Trophoblast cell (in vitro differentiated cells and primary cell): ENCODE measurements around the gene EEF1AKMT3.

Experiments
- DNase-seq, 2 donors: peaks; one replicate each; pipeline ENCODE4 v3.0.0-alpha.2; 2016
- H2AFZ ChIP-seq: 2 replicates; pipeline ENCODE4 v1.6.1; 2013; ENCODE audit warnings: low read length, moderate library complexity, mild to moderate bottlenecking; ENCODE audit not compliant: insufficient read depth, poor library complexity
- H2AK5ac ChIP-seq: 2 replicates; pipeline ENCODE4 v1.6.1; 2013; ENCODE audit warnings: mild to moderate bottlenecking, low read length
- H2BK120ac ChIP-seq: 2 replicates; pipeline ENCODE4 v1.6.1; 2013; ENCODE audit warnings: low read length, mild to moderate bottlenecking, moderate library complexity; ENCODE audit not compliant: insufficient read depth, poor library complexity
- H2BK12ac ChIP-seq: 2 replicates; pipeline ENCODE4 v1.6.1; 2013; ENCODE audit warnings: mild to moderate bottlenecking, low read length, moderate library complexity
- H2BK5ac ChIP-seq: 2 replicates; pipeline ENCODE4 v1.6.1; 2013; ENCODE audit warnings: low read length, low read depth, moderate library complexity, mild to moderate bottlenecking; ENCODE audit not compliant: poor library complexity
- H3K14ac ChIP-seq: 2 replicates; pipeline ENCODE4 v1.6.1; 2013; ENCODE audit warnings: mild to moderate bottlenecking, low read length
- H3K18ac ChIP-seq: 2 replicates; pipeline ENCODE4 v1.6.1; 2013; ENCODE audit warnings: mild to moderate bottlenecking, low read length
- H3K23ac ChIP-seq: 2 replicates; pipeline ENCODE4 v1.6.1; 2013; ENCODE audit warnings: low read length
- H3K27ac ChIP-seq: 2 replicates; pipeline ENCODE4 v1.5.1; 2013; ENCODE audit warnings: low read depth, mild to moderate bottlenecking, inconsistent platforms, low read length, moderate library complexity
- H3K27me3 ChIP-seq: 2 replicates; pipeline ENCODE4 v1.6.1; 2013; ENCODE audit warnings: inconsistent platforms, mild to moderate bottlenecking, low read length, moderate library complexity; ENCODE audit not compliant: insufficient read depth
- H3K36me3 ChIP-seq, 2 experiments: 1 replicate in 1 of 2; 2 replicates in 1 of 2; pipeline ENCODE4 v1.6.1; 2013; ENCODE audit warnings: low read length in 2 of 2, mild to moderate bottlenecking in 2 of 2, moderate library complexity in 1 of 2; ENCODE audit not compliant: insufficient read depth in 2 of 2, control insufficient read depth in 1 of 2
- H3K4ac ChIP-seq: 2 replicates; pipeline ENCODE4 v1.6.1; 2013; ENCODE audit warnings: low read depth, mild to moderate bottlenecking, low read length, moderate library complexity
- H3K4me1 ChIP-seq, 2 experiments: 1 replicate in 1 of 2; 2 replicates in 1 of 2; pipeline ENCODE4 v1.6.1; 2013; ENCODE audit warnings: low read length in 2 of 2, mild to moderate bottlenecking in 2 of 2, moderate library complexity in 1 of 2; ENCODE audit not compliant: insufficient read depth in 2 of 2, control insufficient read depth in 1 of 2
- H3K4me2 ChIP-seq: 2 replicates; pipeline ENCODE4 v1.6.1; 2013; ENCODE audit warnings: inconsistent platforms, mild to moderate bottlenecking, low read length, moderate library complexity
- H3K4me3 ChIP-seq: 2 replicates; pipeline ENCODE4 v1.5.1; 2013; ENCODE audit warnings: mild to moderate bottlenecking, low read depth, low read length, inconsistent platforms
- H3K79me1 ChIP-seq: one replicate; pipeline ENCODE4 v1.6.1; 2013; ENCODE audit warnings: low read length
- H3K79me2 ChIP-seq: 2 replicates; pipeline ENCODE4 v1.6.1; 2013; ENCODE audit warnings: low read length, mild to moderate bottlenecking; ENCODE audit not compliant: control insufficient read depth, insufficient read depth, poor library complexity
- H3K9ac ChIP-seq: 2 replicates; pipeline ENCODE4 v1.6.1; 2013; ENCODE audit warnings: mild to moderate bottlenecking, low read length
- H3K9me3 ChIP-seq: 2 replicates; pipeline ENCODE4 v1.6.1; 2013; ENCODE audit warnings: low read depth, mild to moderate bottlenecking, control low read depth, inconsistent platforms, low read length; ENCODE audit not compliant: insufficient read depth
- H4K12ac ChIP-seq: 2 replicates; pipeline ENCODE4 v1.6.1; 2013; ENCODE audit warnings: low read depth, mild to moderate bottlenecking, low read length, moderate library complexity
- H4K8ac ChIP-seq: 2 replicates; pipeline ENCODE4 v1.6.1; 2013; ENCODE audit warnings: low read depth, mild to moderate bottlenecking, low read length, moderate library complexity
- H4K91ac ChIP-seq: one replicate; pipeline ENCODE4 v1.6.1; 2013; ENCODE audit warnings: low read depth, mild to moderate bottlenecking, low read length, moderate library complexity
- WGBS: extraction: QIAGEN DNeasy Blood & Tissue Kit; methylation state at CpG from one replicate; pipeline ENCODE4 v1.1.7; 2013; ENCODE audit warnings: missing lambda C conversion rate; ENCODE audit not compliant: insufficient read length, insufficient coverage; ENCODE audit errors: extremely low coverage; 5-methylcytosine and 5-hydroxymethylcytosine counted together

Gene EEF1AKMT3

DNA sequence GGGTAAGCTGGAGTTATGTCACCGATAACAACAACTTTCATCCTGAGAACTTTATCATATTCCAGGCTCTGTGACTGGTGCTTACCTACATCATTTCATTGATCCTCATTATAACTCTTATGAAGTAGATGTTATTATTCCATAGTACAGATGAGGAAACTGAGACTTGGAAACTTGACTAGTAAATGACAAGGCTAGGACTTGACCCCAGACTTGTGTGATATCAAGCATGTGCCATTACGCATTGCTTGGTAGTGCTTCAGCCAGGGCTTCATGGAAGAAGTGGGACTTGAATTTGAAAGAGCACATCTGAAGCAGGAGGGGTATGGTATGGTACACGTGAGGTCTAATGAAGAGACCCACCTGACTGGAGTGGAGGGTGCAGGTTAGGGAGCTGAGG lies 34.3 kb downstream of the EEF1AKMT3 start:
- WGBS, result no CpG with 5 or more reads among the region's 3 CpGs
- peaks cover 0 to 16% of the 10 kb centered on the region in 2 experiments for H3K36me3 ChIP-seq
- H3K9me3 ChIP-seq, result no peaks in the 10 kb centered on the region
- H4K8ac ChIP-seq, result no peak overlapping the region
- H3K23ac ChIP-seq, result no peak overlapping the region
- no peak overlapping the region for H3K4me2 ChIP-seq
- H3K79me1 ChIP-seq, result no peaks in the 10 kb centered on the region
- no peak overlapping the region for H3K9ac ChIP-seq
- H3K18ac ChIP-seq, result no peak overlapping the region
- H2BK5ac ChIP-seq, result no peak overlapping the region
- H3K4ac ChIP-seq, result no peak overlapping the region
- no peak overlapping the region for H2BK12ac ChIP-seq
- H2BK120ac ChIP-seq, result no peak overlapping the region
- no peak overlapping the region for H3K4me3 ChIP-seq
- no peak for DNase-seq
- no peak overlapping the region for H2AFZ ChIP-seq
- H3K4me1 ChIP-seq, result no peaks in the 10 kb centered on the region
- H4K12ac ChIP-seq, result no peak overlapping the region
- no peak overlapping the region for H2AK5ac ChIP-seq
- no peaks in the 10 kb centered on the region for H3K27me3 ChIP-seq
- H4K91ac ChIP-seq, result no peak overlapping the region
- no peaks in the 10 kb centered on the region for H3K79me2 ChIP-seq
- no peak overlapping the region for H3K14ac ChIP-seq
- H3K27ac ChIP-seq, result no peak overlapping the region

DNA sequence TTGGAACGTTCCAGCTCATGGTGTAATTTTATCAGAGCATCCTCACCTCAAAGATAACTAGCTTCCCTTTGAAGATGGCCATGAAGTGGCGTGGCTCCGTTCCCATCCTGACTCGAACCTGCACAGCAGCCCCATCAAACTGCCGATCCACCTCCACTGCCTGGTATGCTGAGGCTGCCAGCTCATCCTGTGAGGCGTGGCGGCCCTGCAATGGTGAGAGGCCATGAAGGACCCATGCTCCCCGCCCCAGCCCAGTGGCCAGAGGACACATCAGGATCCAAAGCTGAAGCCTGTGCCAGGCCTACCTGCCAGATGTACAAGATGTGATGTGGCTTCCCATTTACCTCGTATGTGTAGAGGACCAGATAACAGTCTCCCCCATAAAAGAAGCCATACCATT lies 34.9 kb downstream of the EEF1AKMT3 start:
- no peak overlapping the region for H4K8ac ChIP-seq
- no peak overlapping the region for H3K4me2 ChIP-seq
- H3K9me3 ChIP-seq, result no peaks in the 10 kb centered on the region
- no peak for DNase-seq
- H2AFZ ChIP-seq, result no peak overlapping the region
- peaks cover 0 to 16% of the 10 kb centered on the region in 2 experiments for H3K36me3 ChIP-seq
- H3K4me3 ChIP-seq, result no peak overlapping the region
- H4K12ac ChIP-seq, result no peak overlapping the region
- no peaks in the 10 kb centered on the region for H3K4me1 ChIP-seq
- no peaks in the 10 kb centered on the region for H3K79me1 ChIP-seq
- no peak overlapping the region for H3K4ac ChIP-seq
- WGBS, result no CpG with 5 or more reads among the region's 9 CpGs
- H3K79me2 ChIP-seq, result no peaks in the 10 kb centered on the region
- H2BK120ac ChIP-seq, result no peak overlapping the region
- H3K23ac ChIP-seq, result no peak overlapping the region
- no peak overlapping the region for H3K18ac ChIP-seq
- H2BK5ac ChIP-seq, result no peak overlapping the region
- H3K27ac ChIP-seq, result no peak overlapping the region
- H3K14ac ChIP-seq, result no peak overlapping the region
- H2BK12ac ChIP-seq, result no peak overlapping the region
- no peaks in the 10 kb centered on the region for H3K27me3 ChIP-seq
- no peak overlapping the region for H3K9ac ChIP-seq
- no peak overlapping the region for H4K91ac ChIP-seq
- no peak overlapping the region for H2AK5ac ChIP-seq

DNA sequence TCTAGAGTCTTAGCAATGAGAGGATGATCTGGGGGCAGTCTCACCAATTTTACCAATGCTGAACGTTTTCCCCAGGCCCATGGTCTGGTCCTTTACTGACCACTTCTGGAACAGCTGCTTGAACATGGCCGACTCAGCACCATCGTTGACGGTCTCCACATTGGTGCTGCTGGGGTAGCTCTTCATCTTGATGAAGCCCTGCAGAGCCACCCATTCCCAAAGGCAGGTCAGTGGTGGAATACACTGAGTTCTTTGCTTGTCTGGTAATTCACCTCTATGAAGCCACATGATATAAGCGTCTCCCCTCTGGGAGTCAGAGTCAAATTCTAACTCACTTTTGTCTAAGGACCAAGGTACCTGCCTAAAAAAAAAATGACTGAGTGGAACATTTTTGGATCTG lies 35.9 kb downstream of the EEF1AKMT3 start:
- Histone ChIP-seq H2BK120ac (no peak overlapping the region), H3K9me3 (no peaks in the 10 kb centered on the region), H3K79me1 (no peaks in the 10 kb centered on the region), H3K4me3 (no peak overlapping the region), H3K4me2 (no peak overlapping the region), H3K18ac (no peak overlapping the region), H3K4me1 (no peaks in the 10 kb centered on the region), H3K36me3 (peaks cover 0 to 13% of the 10 kb centered on the region in 2 experiments), H2AK5ac (no peak overlapping the region), H3K27me3 (no peaks in the 10 kb centered on the region), H3K9ac (no peak overlapping the region), H3K23ac (no peak overlapping the region), H2BK12ac (no peak overlapping the region), H4K8ac (no peak overlapping the region), H3K14ac (no peak overlapping the region), H4K12ac (no peak overlapping the region), H3K4ac (no peak overlapping the region), H3K27ac (no peak overlapping the region), H2BK5ac (no peak overlapping the region), H2AFZ (no peak overlapping the region), H4K91ac (no peak overlapping the region), H3K79me2 (no peaks in the 10 kb centered on the region)
- no CpG with 5 or more reads among the region's 5 CpGs for WGBS
- DNase-seq, result no peak

DNA sequence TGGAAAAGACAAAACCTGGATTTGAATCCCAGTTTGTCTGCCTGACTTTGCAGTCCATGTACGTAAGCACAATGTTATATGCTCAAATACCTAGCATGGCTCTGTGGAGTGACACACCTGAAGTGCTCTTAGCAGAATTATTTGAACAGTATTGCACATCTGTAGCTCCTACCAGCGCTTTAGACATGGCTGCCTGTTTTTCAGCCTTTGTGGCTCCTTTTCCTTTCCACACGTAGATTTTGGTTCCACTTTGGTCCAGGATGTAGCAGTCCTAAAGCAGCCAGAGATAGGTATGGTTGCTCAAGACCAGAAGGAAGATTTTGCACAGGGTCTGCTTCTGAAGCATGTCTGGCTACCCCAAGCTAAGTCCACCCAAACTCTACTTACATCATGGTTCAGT lies 37.0 kb downstream of the EEF1AKMT3 start:
- Histone ChIP-seq H3K4me1 (no peaks in the 10 kb centered on the region), H2BK120ac (no peak overlapping the region), H2AK5ac (no peak overlapping the region), H3K4me3 (no peak overlapping the region), H3K27ac (no peak overlapping the region), H3K79me1 (no peaks in the 10 kb centered on the region), H3K79me2 (no peaks in the 10 kb centered on the region), H3K9ac (no peak overlapping the region), H3K9me3 (no peaks in the 10 kb centered on the region), H2AFZ (no peak overlapping the region), H3K4ac (no peak overlapping the region), H3K36me3 (peaks cover 0 to 13% of the 10 kb centered on the region in 2 experiments), H3K14ac (no peak overlapping the region), H3K23ac (no peak overlapping the region), H3K4me2 (no peak overlapping the region), H3K18ac (no peak overlapping the region), H4K91ac (no peak overlapping the region), H2BK5ac (no peak overlapping the region), H2BK12ac (no peak overlapping the region), H3K27me3 (no peaks in the 10 kb centered on the region), H4K12ac (no peak overlapping the region), H4K8ac (no peak overlapping the region)
- DNase-seq, result no peak
- WGBS, result no CpG with 5 or more reads among the region's 3 CpGs
